Superior temporal gyrus (tissue), 1 donor: ENCODE measurements around the gene SLC6A7.

Experiments
- DNase-seq: peaks from one replicate; pipeline ENCODE4 v3.0.0-alpha.2; 2016; ENCODE audit errors: extremely low spot score

SLC6A7 gene

DNA sequence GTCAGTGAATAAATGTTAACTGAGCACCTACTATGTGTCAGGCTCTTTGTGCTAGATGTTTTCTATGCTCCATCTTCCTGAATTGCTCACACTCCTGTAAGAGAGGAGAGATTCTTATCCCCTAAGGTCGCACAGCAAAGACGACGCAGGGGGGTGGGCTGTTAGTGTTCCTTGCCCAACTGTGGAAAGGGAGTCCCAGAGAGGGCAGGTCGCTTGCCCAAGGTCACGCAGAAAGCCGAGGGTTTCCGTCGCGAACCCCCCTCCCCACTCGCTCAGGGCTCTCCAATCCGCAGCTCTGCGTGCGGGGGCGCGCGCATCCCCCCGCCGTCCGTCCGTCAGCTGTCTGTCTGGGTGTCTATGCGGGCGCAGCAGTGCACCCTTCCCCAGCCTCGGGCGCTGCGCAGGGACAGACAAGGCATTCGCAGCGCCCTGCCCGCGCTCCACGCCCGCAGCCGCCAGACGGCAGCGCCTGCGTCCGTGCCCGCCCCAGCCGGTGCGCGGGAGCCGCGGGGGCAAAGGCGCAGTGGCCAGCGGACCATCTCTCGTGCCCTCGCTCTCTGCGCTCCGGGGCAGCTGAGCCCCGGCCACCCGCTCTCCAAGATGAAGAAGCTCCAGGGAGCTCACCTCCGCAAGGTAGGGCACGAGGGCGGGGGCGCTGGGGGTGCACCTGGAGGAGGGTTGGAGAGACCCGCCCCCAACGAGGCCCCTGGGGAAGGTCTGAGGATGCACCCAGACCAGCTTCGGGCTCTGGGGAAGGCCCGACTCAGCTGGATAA is at the start of gene SLC6A7:
TSS of gene SLC6A7 (plus strand) at position 335 of the 775 bp plus-strand sequence. CDS start at position 601, 266 bp downstream.
- no peak for DNase-seq

GRCh38 chr5:150140830-150141229 is 49.0 kb upstream of the SLC6A7 start:
- DNase-seq: no peak

DNA sequence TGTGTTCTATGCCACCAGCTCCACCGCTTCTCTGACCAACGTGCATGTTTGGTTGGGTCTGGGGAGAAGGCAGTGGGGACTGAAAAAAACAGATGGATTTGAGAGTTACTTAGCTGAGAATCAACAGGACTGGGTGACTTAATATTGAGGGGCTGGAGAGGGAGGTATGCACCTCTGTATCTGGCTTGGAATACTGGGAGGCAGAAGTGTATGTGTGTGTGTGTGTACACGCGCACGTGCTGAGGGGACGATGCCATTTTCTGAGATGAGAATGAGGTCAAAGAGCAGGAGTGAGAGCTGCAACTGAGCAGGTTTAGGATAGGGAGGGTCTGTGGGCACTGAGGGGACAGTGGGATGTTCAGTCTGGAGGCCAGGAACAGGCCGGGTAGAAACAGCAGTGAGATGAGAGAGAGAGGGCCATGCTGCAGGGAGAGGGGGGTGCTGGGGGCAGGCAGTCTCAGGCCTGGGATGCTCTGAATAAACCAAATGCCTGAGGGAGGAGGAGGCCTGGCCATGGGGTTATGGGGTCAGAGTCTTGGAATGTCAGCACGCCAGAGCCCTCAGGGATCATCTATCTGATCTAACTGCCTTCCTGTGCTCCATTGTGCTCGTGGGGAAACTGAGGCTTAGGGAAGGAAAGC is 48.2 kb upstream of the SLC6A7 start:
- no peak for DNase-seq

GRCh38 chr5:150142185-150142958 is 47.5 kb upstream of the SLC6A7 start:
- DNase-seq: no peak

DNA sequence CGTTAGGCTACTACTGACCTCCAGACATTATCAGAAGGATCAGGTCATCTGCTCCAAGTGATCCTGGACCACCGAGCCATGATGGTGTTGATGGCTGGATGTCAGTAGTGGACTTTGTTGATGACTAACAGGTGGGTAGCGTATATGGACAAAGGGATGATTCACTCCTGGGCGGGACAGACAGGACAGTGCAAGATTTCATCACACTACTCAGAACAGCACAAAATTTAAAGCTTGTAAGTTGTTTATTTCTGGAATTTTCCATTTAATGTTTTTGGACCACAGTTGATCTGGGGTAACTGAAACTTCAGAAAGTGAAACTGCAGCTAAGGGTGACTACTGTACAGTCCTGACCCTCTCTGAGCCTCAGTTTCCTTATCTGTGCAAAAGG is 46.9 kb upstream of the SLC6A7 start:
- DNase-seq: no peak

DNA sequence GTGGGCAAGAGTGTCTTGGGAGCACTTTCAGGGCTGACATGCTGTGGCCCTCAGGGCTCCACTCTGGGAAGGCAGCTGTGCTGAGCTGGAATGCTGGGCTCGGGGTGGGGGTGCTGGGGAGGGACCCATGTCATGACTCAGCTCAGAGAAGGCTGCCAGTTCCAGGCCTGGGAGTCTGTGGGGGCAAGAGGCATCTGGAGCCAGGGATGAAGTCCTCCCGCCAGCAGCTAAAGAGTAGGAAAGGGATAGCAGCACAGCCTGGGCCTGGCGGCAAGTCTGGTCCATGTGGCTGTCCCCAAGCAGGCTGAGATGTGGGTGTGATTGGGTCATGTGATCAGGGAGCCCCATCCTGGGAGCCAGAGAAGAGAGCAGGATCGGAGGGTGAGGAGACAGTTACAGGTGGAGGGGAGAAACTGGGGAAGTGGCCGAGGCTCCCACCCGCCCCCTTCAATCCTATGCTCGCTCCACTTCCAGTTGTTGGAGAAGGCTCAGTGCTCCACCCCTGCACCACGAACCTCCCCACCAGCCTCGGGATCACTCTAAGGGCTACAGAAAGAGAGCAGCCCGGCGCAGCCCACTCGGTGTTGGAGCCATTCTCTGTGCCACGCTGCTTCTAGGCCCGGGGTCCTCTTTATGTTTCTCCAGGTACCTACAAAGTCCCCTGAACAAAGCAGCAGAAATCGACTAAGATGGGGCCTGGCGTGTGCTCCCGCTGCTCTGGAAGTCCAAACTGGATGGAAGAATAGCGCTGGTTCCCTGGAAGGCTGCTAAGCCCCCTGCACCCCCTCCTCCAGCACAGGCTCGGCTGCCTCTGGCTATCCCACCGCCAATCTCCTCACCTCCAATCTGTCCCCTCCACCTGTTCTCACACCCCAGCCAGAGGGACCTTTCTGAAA is 46.3 kb upstream of the SLC6A7 start:
- DNase-seq: no peak

GRCh38 chr5:150144246-150144801 is 45.5 kb upstream of the SLC6A7 start:
- DNase-seq: no peak

- DNase-seq: no peak
Observed at GRCh38 chr5:150144879-150145278, 45.0 kb upstream of the SLC6A7 start.

GRCh38 chr5:150146235-150146634 is 43.6 kb upstream of the SLC6A7 start:
- DNase-seq: no peak

DNA sequence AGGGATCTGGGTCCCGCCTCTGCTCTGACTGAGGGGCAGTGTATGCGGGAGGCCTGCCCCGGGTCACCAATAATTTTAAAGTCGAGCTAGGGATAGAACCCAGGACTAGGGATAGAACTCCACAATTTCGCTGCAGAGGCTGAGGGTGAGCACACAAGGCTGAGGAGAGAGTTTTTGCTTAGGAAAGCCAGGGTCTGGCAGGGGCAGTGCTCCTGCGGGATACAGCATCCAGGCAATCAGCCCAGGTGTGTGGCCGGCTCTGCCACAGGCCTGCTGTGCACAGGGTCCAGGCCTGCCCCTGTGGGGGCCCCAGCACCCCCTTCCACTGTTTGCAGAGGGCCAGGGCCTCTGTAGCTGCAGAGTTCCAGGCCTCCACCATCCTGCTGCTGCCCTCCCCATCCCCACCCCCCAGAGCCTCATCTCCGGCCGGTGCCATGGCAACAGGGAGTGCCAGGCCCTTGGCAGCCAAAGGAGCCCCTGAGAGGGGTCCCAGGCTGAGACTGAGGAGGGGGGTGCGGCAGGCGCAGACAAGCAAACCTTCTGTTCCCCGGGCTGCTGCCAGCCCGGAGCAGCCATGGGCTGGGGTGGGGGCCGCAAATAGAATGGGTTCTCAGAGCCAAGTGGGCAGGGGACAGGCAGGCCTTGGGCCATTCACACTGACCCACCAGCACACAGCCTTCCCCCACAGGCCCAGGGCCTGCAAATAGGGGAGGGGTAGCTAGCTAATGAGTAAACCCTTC is 42.8 kb upstream of the SLC6A7 start:
- DNase-seq: no peak

GRCh38 chr5:150147670-150148069 is 42.2 kb upstream of the SLC6A7 start:
- DNase-seq: no peak

GRCh38 chr5:150148117-150148927 is 41.5 kb upstream of the SLC6A7 start:
- DNase-seq: no peak

GRCh38 chr5:150149618-150150017 is 40.2 kb upstream of the SLC6A7 start:
- DNase-seq: no peak

GRCh38 chr5:150152636-150153462 is 37.0 kb upstream of the SLC6A7 start:
- no peak for DNase-seq

DNA sequence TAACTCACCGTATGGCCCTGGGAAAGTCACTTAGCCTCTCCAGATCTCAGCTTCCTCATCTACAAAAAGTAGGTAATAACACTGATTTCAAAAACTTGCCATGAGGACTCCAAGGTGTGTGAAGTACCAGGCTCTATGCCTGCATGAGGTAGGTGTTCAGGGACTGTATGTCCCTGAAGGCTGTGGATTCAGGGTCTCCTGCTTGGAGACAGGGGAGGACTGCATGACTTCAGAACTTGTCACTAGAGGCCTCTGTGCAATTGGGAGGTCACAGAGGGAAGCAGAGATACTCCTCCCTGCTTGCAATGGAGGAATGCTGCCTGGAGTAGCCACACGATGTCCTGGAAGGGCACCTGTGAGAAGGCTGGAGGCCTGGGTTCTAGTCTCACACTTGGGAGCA is 36.4 kb upstream of the SLC6A7 start:
- DNase-seq: no peak

GRCh38 chr5:150153957-150154617 is 35.8 kb upstream of the SLC6A7 start:
- no peak for DNase-seq

- no peak for DNase-seq
Observed at GRCh38 chr5:150154618-150155128, 35.2 kb upstream of the SLC6A7 start.
